AG04449 (cell line): ENCODE data around the gene DNAH17.

ENCODE experiments used
- CTCF ChIA-PET: fragments of 350-600 bp; formaldehyde crosslinking; extraction: SDS; loops from one replicate; lab custom pipeline; 2021; ENCODE audit warnings: antibody characterized with exemption; lab: Yijun Ruan, JAX
- POLR2A ChIA-PET: fragments of 400-600, 350-600 bp; formaldehyde crosslinking; extraction: SDS; loops from one replicate; lab custom pipeline; 2020; ENCODE audit warnings: antibody characterized with exemption, inconsistent platforms; lab: Yijun Ruan, JAX
- DNase-seq: peaks from one replicate; pipeline ENCODE4 v3.0.0-alpha.2; 2010; ENCODE audit warnings: low read depth, low spot score
- H3K4me3 ChIP-seq: 2 replicates; pipeline ENCODE4 v1.5.1; 2011; ENCODE audit warnings: low read depth, mild to moderate bottlenecking, control low read depth, low read length
- TF ChIP-seq, protein P1 (sequence below): IDR thresholded peaks from one replicate; pipeline ENCODE4 v1.5.1; 2011; ENCODE audit warnings: mild to moderate bottlenecking, moderate library complexity, low read length, control low read depth, inconsistent platforms; ENCODE audit not compliant: insufficient read depth; ENCODE audit errors: missing control alignments

DNAH17 gene

DNA sequence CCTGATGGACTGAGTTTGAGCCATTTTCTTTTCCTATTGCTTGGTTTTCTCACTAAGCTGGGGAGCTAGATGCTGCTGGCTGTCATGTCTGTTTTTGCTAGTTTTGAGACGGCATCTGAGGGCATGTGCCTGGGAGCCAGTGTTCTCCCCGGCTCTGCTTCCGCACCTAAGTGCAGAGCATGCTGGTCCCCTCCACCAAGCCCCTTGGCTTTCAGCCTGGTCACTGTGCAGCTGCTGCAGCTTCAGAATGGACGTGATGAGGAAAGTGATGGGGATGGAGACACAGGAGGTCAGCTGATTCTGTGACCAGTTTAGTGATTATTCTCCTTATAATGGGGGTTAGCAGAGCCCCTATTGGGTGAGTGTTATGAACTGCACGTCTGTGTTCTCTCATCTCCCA is 28.5 kb downstream of the DNAH17 start:
- POLR2A ChIA-PET: no interaction called here
- CTCF ChIA-PET: no interaction called here
- TF ChIP-seq, protein P1, sequence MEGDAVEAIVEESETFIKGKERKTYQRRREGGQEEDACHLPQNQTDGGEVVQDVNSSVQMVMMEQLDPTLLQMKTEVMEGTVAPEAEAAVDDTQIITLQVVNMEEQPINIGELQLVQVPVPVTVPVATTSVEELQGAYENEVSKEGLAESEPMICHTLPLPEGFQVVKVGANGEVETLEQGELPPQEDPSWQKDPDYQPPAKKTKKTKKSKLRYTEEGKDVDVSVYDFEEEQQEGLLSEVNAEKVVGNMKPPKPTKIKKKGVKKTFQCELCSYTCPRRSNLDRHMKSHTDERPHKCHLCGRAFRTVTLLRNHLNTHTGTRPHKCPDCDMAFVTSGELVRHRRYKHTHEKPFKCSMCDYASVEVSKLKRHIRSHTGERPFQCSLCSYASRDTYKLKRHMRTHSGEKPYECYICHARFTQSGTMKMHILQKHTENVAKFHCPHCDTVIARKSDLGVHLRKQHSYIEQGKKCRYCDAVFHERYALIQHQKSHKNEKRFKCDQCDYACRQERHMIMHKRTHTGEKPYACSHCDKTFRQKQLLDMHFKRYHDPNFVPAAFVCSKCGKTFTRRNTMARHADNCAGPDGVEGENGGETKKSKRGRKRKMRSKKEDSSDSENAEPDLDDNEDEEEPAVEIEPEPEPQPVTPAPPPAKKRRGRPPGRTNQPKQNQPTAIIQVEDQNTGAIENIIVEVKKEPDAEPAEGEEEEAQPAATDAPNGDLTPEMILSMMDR: no peak
- no peak for DNase-seq
- no peak overlapping the region for H3K4me3 ChIP-seq

DNA sequence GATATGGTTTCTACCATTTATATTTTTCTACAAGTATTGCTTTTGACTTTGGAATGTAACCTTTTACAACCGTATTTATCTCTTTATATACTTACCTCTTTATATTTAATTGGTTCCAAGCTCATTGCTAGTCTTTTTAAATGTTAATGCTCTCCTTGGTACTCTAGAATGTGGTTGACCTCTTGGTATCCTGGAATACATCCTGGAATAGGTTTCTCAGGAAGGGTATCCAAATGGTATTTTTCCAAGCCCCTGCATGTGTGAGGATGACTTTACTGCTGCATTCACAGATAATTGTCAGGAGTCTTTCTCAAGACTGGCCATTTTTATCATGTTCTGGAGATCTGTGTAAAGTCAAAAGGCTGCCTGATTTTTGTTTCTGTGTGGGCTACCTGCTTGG is 30.2 kb downstream of the DNAH17 start:
- DNase-seq: no peak
- POLR2A ChIA-PET: interaction anchor here (0.6 kb wide), 1 partner anchor 844 kb away, joined by 3 read pairs; no protein-coding TSS in a partner anchor
- no peak overlapping the region for H3K4me3 ChIP-seq
- CTCF ChIA-PET: interaction anchor here (0.9 kb wide), 1 partner anchor 161 kb away, joined by 4 read pairs; no protein-coding TSS in a partner anchor
- TF ChIP-seq, protein P1: no peak

DNA sequence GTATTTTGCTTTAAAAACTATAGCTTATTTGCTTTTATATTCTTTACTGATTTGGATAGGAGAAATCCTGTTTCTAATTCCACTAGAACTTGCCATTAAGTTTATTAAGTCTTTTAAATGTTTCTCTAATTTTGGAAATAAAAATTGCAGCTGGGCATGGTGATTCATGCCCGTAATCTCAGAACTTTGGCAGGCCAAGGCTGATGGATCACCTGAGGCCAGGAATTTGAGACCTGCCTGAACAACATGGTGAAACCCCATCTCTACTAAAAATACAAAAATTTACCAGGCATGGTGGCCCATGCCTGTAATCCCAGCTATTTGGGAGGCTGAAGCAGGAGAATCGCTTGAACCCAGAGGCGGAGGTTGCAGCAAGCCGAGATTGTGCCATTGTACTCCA is 30.7 kb downstream of the DNAH17 start:
- ChIA-PET CTCF (interaction anchor here (0.9 kb wide), 1 partner anchor 162 kb away, joined by 4 read pairs; no protein-coding TSS in a partner anchor), POLR2A (no interaction called here)
- no peak for DNase-seq
- H3K4me3 ChIP-seq: no peak overlapping the region
- TF ChIP-seq, protein P1: no peak

DNA sequence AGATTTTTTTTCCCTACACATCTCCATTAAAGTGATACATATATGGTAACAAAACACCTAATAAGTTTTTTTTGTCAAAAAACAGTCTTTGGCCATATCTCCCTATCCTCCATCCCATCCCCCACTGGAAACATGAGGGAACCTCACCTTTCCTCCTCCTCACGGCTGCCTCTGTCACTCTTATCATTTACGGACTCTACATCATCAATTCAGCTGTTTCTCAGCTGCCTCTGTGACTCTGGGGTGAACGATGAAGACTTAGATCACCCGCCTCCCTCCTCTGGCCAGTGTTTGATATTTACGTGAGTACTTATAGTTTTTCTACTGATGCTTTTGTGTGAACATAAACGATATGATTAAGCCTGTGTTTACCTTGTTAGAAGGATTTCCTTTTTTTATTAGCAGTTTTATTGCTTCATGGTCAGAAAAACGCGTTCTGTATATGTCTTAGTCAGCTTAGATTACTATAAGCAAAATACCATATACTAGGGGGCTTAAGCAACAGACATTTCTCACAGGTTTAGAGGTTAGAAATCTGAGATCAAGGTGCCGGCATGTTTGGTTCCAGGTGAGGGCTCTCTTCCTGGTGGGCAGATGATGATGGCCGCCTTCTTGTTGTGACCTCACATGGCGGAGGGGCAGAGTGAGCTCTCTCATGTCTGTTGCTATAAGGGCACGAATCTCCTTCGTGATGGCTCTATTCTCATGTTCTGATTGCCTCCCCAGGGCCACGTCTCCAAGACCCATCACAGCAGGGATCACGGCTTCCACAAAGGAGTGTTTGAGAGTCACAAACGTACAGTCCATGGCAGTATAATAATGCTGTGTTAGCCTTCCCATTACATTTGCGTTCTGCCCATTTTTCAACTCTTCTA is 32.1 kb downstream of the DNAH17 start:
- no peak overlapping the region for H3K4me3 ChIP-seq
- TF ChIP-seq, protein P1: no peak
- no peak for DNase-seq
- ChIA-PET POLR2A (no interaction called here), CTCF (no interaction called here)

DNA sequence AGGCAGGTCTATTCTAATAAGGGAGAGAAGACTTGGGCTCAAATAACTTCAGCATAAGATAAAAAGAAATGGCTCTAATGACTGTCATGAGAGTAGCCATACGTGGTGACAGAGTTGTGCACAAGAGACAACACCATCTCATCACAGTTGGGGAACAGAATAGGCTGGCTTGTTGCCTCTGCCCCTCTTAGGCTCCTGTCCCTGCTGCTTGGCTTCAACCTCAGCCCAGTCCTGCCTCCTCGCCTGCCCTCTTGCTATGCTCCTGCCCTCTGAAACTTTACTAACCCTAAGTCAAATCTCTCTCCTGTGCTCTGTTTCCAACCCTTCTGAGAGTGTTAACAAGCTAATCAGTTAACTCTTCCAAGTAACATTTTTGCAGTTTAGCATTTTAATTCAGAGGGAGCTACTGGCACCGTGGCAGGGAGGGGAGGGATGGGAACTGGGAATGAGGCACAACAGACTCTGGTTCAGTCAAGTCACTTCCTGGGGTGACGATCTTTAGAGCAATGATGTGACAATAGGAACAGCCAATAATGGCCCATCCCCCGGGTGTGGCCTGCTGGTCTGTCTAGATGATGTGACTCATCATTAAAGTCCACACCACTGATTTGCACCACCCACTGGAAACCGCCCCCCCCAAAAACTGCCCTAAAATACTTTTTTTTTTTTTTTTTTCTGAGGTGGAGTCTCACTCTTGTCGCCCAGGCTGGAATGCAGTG is 35.5 kb downstream of the DNAH17 start:
- TF ChIP-seq, protein P1: no peak
- ChIA-PET POLR2A (no interaction called here), CTCF (no interaction called here)
- DNase-seq: no peak
- no peak overlapping the region for H3K4me3 ChIP-seq

DNA sequence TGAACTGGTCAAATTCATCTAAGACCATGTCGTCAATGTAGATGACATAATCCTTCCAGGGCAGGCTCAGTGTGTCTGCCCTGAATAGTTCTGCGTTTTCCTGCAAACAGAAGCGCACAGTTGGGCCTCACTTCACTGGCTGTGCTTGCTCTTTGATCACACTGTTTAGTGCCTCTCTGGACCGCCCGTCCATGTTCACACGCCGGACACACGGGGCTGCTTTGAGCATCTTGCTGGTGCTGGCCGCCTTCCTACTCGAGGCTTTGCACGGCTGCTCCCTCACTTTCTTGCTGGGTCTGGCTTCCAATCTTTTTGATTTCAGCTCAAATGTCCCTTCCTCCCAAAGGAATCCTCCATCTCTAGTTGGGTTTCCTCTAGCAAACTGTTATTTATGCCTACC is 37.4 kb downstream of the DNAH17 start:
- POLR2A ChIA-PET: no interaction called here
- no peak for DNase-seq
- TF ChIP-seq, protein P1: no peak
- H3K4me3 ChIP-seq: no peak overlapping the region
- CTCF ChIA-PET: no interaction called here
